Stomach (tissue), 4 donors: ENCODE results near the gene ELMOD1.

Experiments
- EP300 ChIP-seq: sonication (generic); formaldehyde crosslinking; IDR thresholded peaks from one replicate; pipeline ENCODE4 v1.6.1; 2017; ENCODE audit warnings: antibody characterized with exemption
- TF ChIP-seq, protein P1 (sequence below), 7 experiments: fragments of 450-650 bp in 4 of 7; fragments of 200-600 bp in 3 of 7; sonication (generic) in 3 of 7; IDR thresholded peaks; one replicate each; pipeline ENCODE4 v1.5.1; 2016 to 2019; ENCODE audit warnings: antibody characterized with exemption in 7 of 7, control low read depth in 2 of 7, mild to moderate bottlenecking in 1 of 7

DNA sequence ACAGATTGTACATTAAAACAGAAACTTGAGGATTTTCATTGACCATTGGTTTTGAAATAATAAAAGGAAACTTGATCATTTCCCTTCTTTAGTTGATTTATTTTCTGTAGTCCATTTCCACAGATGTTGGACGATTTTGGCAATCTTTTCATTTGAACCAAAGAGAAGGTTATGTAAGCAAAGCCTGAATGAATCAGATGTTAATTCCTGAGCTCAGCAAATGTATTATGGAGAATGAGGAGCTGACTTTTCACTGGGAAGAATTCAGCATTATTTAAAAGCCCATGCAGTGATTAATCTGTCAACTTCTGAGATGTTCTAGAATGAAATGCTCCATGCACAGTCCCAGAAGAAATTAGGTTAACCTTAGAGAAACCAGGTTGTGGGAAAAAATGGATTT lies 29.0 kb downstream of the ELMOD1 start:
- TF ChIP-seq, protein P1, sequence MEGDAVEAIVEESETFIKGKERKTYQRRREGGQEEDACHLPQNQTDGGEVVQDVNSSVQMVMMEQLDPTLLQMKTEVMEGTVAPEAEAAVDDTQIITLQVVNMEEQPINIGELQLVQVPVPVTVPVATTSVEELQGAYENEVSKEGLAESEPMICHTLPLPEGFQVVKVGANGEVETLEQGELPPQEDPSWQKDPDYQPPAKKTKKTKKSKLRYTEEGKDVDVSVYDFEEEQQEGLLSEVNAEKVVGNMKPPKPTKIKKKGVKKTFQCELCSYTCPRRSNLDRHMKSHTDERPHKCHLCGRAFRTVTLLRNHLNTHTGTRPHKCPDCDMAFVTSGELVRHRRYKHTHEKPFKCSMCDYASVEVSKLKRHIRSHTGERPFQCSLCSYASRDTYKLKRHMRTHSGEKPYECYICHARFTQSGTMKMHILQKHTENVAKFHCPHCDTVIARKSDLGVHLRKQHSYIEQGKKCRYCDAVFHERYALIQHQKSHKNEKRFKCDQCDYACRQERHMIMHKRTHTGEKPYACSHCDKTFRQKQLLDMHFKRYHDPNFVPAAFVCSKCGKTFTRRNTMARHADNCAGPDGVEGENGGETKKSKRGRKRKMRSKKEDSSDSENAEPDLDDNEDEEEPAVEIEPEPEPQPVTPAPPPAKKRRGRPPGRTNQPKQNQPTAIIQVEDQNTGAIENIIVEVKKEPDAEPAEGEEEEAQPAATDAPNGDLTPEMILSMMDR (IDR thresholded peaks at IDR 0.05): no peak
- no peak for TF ChIP-seq EP300
